Loucy (cell line): Measurements from ENCODE around the gene ALKBH8.

Source experiments
- H2AFZ ChIP-seq: fragments of 200-600 bp; sonication (generic); 2 replicates; pipeline ENCODE4 v1.6.0; 2016; ENCODE audit warnings: antibody characterized with exemption, mild to moderate bottlenecking, low read length, moderate library complexity
- H3F3A ChIP-seq: fragments of 200-600 bp; 2 replicates; pipeline ENCODE4 v1.6.0; 2016; ENCODE audit warnings: antibody characterized with exemption, low read depth, mild to moderate bottlenecking
- H3K27me3 ChIP-seq: fragments of 200-600 bp; sonication (generic); 2 replicates; pipeline ENCODE4 v1.6.1; 2014; ENCODE audit warnings: low read length, mild to moderate bottlenecking; ENCODE audit not compliant: insufficient read depth, poor library complexity, severe bottlenecking
- H3K36me3 ChIP-seq: fragments of 200-600 bp; sonication (generic); 2 replicates; pipeline ENCODE4 v1.6.1; 2016; ENCODE audit warnings: low read length; ENCODE audit not compliant: insufficient read depth
- H3K4me1 ChIP-seq: fragments of 200-600 bp; sonication (generic); 2 replicates; pipeline ENCODE4 v1.5.1; 2014; ENCODE audit warnings: low read length, mild to moderate bottlenecking; ENCODE audit not compliant: insufficient read depth, poor library complexity, severe bottlenecking
- H3K4me2 ChIP-seq: fragments of 200-600 bp; sonication (generic); 2 replicates; pipeline ENCODE4 v1.6.0; 2014; ENCODE audit warnings: antibody characterized with exemption, low read length, low read depth, mild to moderate bottlenecking; ENCODE audit not compliant: poor library complexity, severe bottlenecking
- H3K4me3 ChIP-seq: fragments of 200-600 bp; sonication (generic); 2 replicates; pipeline ENCODE4 v1.5.1; 2014; ENCODE audit warnings: low read length, mild to moderate bottlenecking, mixed read lengths; ENCODE audit not compliant: poor library complexity, severe bottlenecking
- H3K79me2 ChIP-seq: fragments of 200-600 bp; sonication (generic); 2 replicates; pipeline ENCODE4 v1.6.1; 2014; ENCODE audit warnings: low read length; ENCODE audit not compliant: insufficient read depth
- H3K9ac ChIP-seq: fragments of 200-600 bp; sonication (generic); 2 replicates; pipeline ENCODE4 v1.6.0; 2014; ENCODE audit warnings: mild to moderate bottlenecking, low read depth, low read length, moderate library complexity; ENCODE audit not compliant: poor library complexity, severe bottlenecking
- H3K9me2 ChIP-seq: fragments of 200-600 bp; sonication (generic); replicated peaks from 2 replicates; pipeline ENCODE4 v1.6.1; 2016; ENCODE audit warnings: low read depth, low read length, mixed read lengths
- H3K9me3 ChIP-seq: fragments of 200-600 bp; sonication (generic); 2 replicates; pipeline ENCODE4 v1.6.1; 2014; ENCODE audit warnings: mild to moderate bottlenecking, antibody characterized with exemption, low read length, low read depth; ENCODE audit not compliant: insufficient read depth
- H4K20me1 ChIP-seq: fragments of 200-600 bp; sonication (generic); 2 replicates; pipeline ENCODE4 v1.6.0; 2014; ENCODE audit warnings: antibody characterized with exemption, low read length, mild to moderate bottlenecking; ENCODE audit not compliant: insufficient read depth, poor library complexity, severe bottlenecking
- CTCF ChIP-seq: fragments of 200-600 bp; sonication (generic); conservative IDR thresholded peaks from 2 replicates; pipeline ENCODE4 v1.5.1; 2014; ENCODE audit warnings: mild to moderate bottlenecking, antibody characterized with exemption, low read length
- EZH2phosphoT487 ChIP-seq: fragments of 200-600 bp; IDR thresholded peaks from 2 replicates; pipeline ENCODE4 v1.6.1; 2018; ENCODE audit warnings: antibody characterized with exemption, mild to moderate bottlenecking, moderate library complexity, borderline replicate concordance

ALKBH8 gene

GRCh38 chr11:107565219-107565937, at the start of gene ALKBH8:
Gene ALKBH8 (minus strand): TSS chr11:107565735. CDS start chr11:107560893, 4,842 bp downstream.
- Histone ChIP-seq H3K36me3 (no peaks in the 10 kb centered on the region), H3K9me2 (no peaks in the 10 kb centered on the region), H3K9me3 (no peaks in the 10 kb centered on the region), H3K79me2 (peaks cover 32% of the 10 kb centered on the region; the same call in 1 of the 2 replicates), H3K27me3 (no peaks in the 10 kb centered on the region), H2AFZ (peak within 1 kb of the TSS; percentile 98), H3K4me1 (peaks cover 28% of the 10 kb centered on the region), H3F3A (no peaks in the 10 kb centered on the region), H4K20me1 (no peaks in the 10 kb centered on the region), H3K4me3 (peak within 1 kb of the TSS; percentile 87), H3K9ac (peak within 1 kb of the TSS; percentile 74), H3K4me2 (peak within 1 kb of the TSS; percentile 87)
- no peak for TF ChIP-seq CTCF
- TF ChIP-seq EZH2phosphoT487, result no peak

- Histone ChIP-seq H3K9ac (no peak overlapping the region), H3K9me2 (no peaks in the 10 kb centered on the region), H3K79me2 (no peaks in the 10 kb centered on the region), H3K4me1 (no peaks in the 10 kb centered on the region), H3K4me3 (no peak overlapping the region), H3K27me3 (no peaks in the 10 kb centered on the region), H3F3A (no peaks in the 10 kb centered on the region), H3K4me2 (no peak overlapping the region), H2AFZ (no peak overlapping the region), H3K36me3 (no peaks in the 10 kb centered on the region), H3K9me3 (no peaks in the 10 kb centered on the region), H4K20me1 (no peaks in the 10 kb centered on the region)
- TF ChIP-seq EZH2phosphoT487 (no peak), CTCF (no peak)
Measured at GRCh38 chr11:107612445-107612844, 46.9 kb upstream of the ALKBH8 start.

- Histone ChIP-seq H3K27me3 (no peaks in the 10 kb centered on the region), H2AFZ (no peak overlapping the region), H4K20me1 (no peaks in the 10 kb centered on the region), H3K79me2 (no peaks in the 10 kb centered on the region), H3F3A (no peaks in the 10 kb centered on the region), H3K4me3 (no peak overlapping the region), H3K9ac (no peak overlapping the region), H3K4me2 (no peak overlapping the region), H3K9me2 (no peaks in the 10 kb centered on the region), H3K4me1 (no peaks in the 10 kb centered on the region), H3K36me3 (no peaks in the 10 kb centered on the region), H3K9me3 (no peaks in the 10 kb centered on the region)
- TF ChIP-seq EZH2phosphoT487, result no peak
- no peak for TF ChIP-seq CTCF
Measured at GRCh38 chr11:107609400-107610218, 44.1 kb upstream of the ALKBH8 start.
